Upper lobe of right lung (tissue), 1 donor: ENCODE results near the gene POLE. TPM values are rescaled to one million over a fixed set of nuclear protein-coding genes. Genes with fewer than 3 reads are reported as not detected.
A peak's percentile ranks its signal among the peaks of the same experiment; 100 is the strongest.

Source experiments
- ATAC-seq: fragments of 200-7000 bp; cut with Tn5 transposase; one replicate; pipeline ENCODE4 v1.9.1; 2020; ENCODE audit warnings: mild to moderate bottlenecking, moderate library complexity
- DNase-seq: peaks from one replicate; pipeline ENCODE4 v3.0.0-alpha.2; 2020
- H3K27ac ChIP-seq: fragments of 200-600 bp; one replicate; pipeline ENCODE4 v1.8.0; 2022
- H3K27me3 ChIP-seq: fragments of 200-600 bp; one replicate; pipeline ENCODE4 v1.8.0; 2022; ENCODE audit warnings: mild to moderate bottlenecking
- H3K36me3 ChIP-seq: fragments of 200-600 bp; one replicate; pipeline ENCODE4 v1.8.0; 2022
- H3K4me1 ChIP-seq: fragments of 200-600 bp; one replicate; pipeline ENCODE4 v1.8.0; 2022
- H3K4me3 ChIP-seq: fragments of 200-600 bp; one replicate; pipeline ENCODE4 v1.8.0; 2022; ENCODE audit warnings: mild to moderate bottlenecking
- H3K9me3 ChIP-seq: fragments of 200-600 bp; one replicate; pipeline ENCODE4 v1.8.0; 2022
- CTCF ChIP-seq: fragments of 200-600 bp; IDR thresholded peaks from one replicate; pipeline ENCODE4 v1.8.0; 2022; ENCODE audit warnings: antibody characterized with exemption
- intact Hi-C: fragments of 100-400 bp; cut with DNase I; formaldehyde crosslinking; loops from one replicate; pipeline ENCODE4 v1.11.0; 2022
- total RNA-seq: library from RNA; stranded (reverse); fragmentation: NEBNext Ultra II Directional; extraction: Animal tissue kit (Norgen Biotek cat#: 25700); gene quantifications from one replicate; pipeline ENCODE4 v1.2.1, GENCODE V29; 2021
- donor health status: DM: no; HTN: yes; CAD: no; lungs with severe emphysema.

POLE gene
- total RNA-seq, 1 donor from 2014 or later: 23.5 TPM

GRCh38 chr12:132710043-132710404, 22.9 kb upstream of the POLE start:
- H3K4me1 ChIP-seq: peaks cover 16% of the 10 kb centered on the region
- H3K36me3 ChIP-seq: peaks cover 5% of the 10 kb centered on the region
- peak overlapping the region; percentile 79 for H3K4me3 ChIP-seq
- no peak for DNase-seq
- peak; percentile 35 for ATAC-seq
- H3K27me3 ChIP-seq: no peaks in the 10 kb centered on the region
- peak overlapping the region; percentile 74 for H3K27ac ChIP-seq
- H3K9me3 ChIP-seq: no peaks in the 10 kb centered on the region
- intact Hi-C loops: no loop called here
- TF ChIP-seq CTCF: no peak

- no peak for ATAC-seq
Observed at GRCh38 chr12:132708150-132708549, 21.0 kb upstream of the POLE start.

DNA sequence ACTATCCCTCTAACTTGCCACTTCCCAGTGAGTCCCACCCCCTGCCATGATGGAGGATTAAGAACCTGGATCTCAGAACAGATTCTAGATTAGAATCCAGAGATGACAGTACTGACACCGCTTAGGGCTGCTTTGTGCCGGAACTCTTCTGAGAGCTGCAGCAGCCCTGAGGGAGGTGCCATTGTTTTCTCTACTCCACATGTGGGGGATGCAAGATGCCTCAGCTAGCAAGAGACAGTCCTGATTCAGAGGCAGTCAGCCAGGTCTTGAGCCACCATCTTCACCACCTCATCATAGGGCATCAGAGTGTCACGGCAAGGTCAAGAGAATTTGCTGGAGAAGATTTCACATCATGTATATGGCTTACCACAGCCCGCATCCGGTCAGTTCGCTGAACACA, 20.1 kb upstream of the POLE start:
- no peaks in the 10 kb centered on the region for H3K27me3 ChIP-seq
- DNase-seq: no peak
- TF ChIP-seq CTCF: no peak

More at GRCh38 chr12:132708150-132708549, 21.0 kb upstream of the POLE start:
- no peak for DNase-seq
- H3K27ac ChIP-seq: no peak overlapping the region
- H3K4me1 ChIP-seq: peaks cover 16% of the 10 kb centered on the region
- H3K9me3 ChIP-seq: no peaks in the 10 kb centered on the region
- TF ChIP-seq CTCF: no peak
- no peaks in the 10 kb centered on the region for H3K36me3 ChIP-seq
- no peaks in the 10 kb centered on the region for H3K27me3 ChIP-seq
- intact Hi-C loops: no loop called here
- no peak overlapping the region for H3K4me3 ChIP-seq

GRCh38 chr12:132703641-132704040, 16.5 kb upstream of the POLE start:
- H3K27ac ChIP-seq: no peak overlapping the region
- no peak for TF ChIP-seq CTCF
- H3K9me3 ChIP-seq: no peaks in the 10 kb centered on the region
- no peaks in the 10 kb centered on the region for H3K27me3 ChIP-seq
- ATAC-seq: peak; percentile 7
- no peaks in the 10 kb centered on the region for H3K36me3 ChIP-seq
- DNase-seq: no peak
- intact Hi-C loops: no loop called here
- H3K4me3 ChIP-seq: no peak overlapping the region
- no peaks in the 10 kb centered on the region for H3K4me1 ChIP-seq

More for the DNA sequence above, 20.1 kb upstream of the POLE start:
- Histone ChIP-seq H3K4me1 (peaks cover 16% of the 10 kb centered on the region), H3K36me3 (no peaks in the 10 kb centered on the region), H3K27ac (no peak overlapping the region), H3K9me3 (no peaks in the 10 kb centered on the region), H3K4me3 (no peak overlapping the region)
- intact Hi-C loops: no loop called here
- ATAC-seq: no peak

DNA sequence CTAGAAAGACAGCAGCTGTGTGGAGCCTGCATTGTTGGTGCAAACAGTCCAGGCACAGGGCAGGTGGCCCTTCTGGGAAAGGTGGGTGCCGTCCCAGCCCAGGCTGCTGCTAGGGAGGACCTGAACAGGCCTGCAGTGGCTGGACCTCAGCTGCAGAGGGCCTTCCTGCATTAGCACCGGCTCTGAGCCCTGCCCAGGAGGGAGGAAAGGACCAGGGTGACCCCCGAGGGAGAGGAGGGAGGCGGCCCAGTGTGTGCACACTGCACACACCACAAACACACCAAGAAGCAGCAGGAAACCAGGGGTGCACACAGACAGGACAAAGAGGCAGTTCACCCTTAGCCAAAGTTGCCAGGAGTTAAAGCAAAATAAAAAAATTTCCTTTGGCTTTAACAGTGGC, 15.5 kb upstream of the POLE start:
- Histone ChIP-seq H3K27ac (no peak overlapping the region), H3K4me3 (no peak overlapping the region), H3K36me3 (no peaks in the 10 kb centered on the region), H3K4me1 (no peaks in the 10 kb centered on the region), H3K27me3 (no peaks in the 10 kb centered on the region), H3K9me3 (no peaks in the 10 kb centered on the region)
- no peak for TF ChIP-seq CTCF
- no peak for DNase-seq
- ATAC-seq: peak; percentile 32
- intact Hi-C loops: no loop called here

DNA sequence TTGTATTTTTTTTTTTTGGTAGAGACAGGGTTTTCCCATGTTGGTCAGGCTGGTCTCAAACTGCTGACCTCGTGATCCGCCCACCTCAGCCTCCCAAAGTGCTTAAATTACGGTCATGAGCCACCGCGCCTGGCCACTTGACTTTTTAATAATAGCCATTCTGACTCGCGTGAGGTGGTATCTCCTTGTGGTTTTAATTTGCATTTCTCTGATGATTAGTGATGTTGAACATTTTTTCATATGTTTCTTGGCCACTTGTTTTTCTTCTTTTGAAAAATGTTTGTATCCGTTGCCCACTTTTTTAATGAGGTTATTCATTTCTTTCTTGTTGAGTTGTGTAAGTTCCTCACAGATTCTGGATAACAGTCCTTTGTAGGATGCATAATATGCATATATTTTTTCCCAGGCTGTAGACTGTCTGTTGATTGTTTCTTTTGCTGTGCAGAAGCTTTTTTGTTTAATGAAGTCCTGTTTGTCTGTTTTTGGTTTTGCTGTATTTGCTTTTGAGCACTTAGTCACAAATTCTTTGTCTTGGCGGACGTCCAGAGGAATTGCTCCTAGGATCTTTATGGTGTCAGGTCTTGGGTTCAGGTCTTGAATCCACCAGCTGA, 13.2 kb upstream of the POLE start:
- H3K9me3 ChIP-seq: no peaks in the 10 kb centered on the region
- H3K4me3 ChIP-seq: no peak overlapping the region
- no peaks in the 10 kb centered on the region for H3K27me3 ChIP-seq
- no peak for ATAC-seq
- intact Hi-C loops: no loop called here
- H3K36me3 ChIP-seq: peaks cover 9% of the 10 kb centered on the region
- DNase-seq: no peak
- TF ChIP-seq CTCF: no peak
- no peaks in the 10 kb centered on the region for H3K4me1 ChIP-seq
- no peak overlapping the region for H3K27ac ChIP-seq
